Measurements from ENCODE around the gene DGCR8. TPM values are rescaled to one million over a fixed set of nuclear protein-coding genes. Genes with fewer than 3 reads are reported as not detected.

Gene DGCR8
- total RNA-seq, 4 donors from 2014 or later, result 16.9 to 27.6 (median 25.5) TPM

- WGBS, 2 donors (ENCODE audit: low coverage in 1 of 2), result 89% methylated on average over 2 of the region's 2 CpGs; no CpG with 5 or more reads in 1 of the 2 donors
- H3K36me3 ChIP-seq, result peaks cover 0 to 94% of the 10 kb centered on the region in 2 donors
- no peak overlapping the region for H3K4me3 ChIP-seq
- TF ChIP-seq POLR2AphosphoS5 (IDR thresholded peaks at IDR 0.05) (no peak), POLR2A (IDR thresholded peaks at IDR 0.05) (no peak), EP300 (IDR thresholded peaks at IDR 0.05) (no peak)
- TF ChIP-seq, protein P1, sequence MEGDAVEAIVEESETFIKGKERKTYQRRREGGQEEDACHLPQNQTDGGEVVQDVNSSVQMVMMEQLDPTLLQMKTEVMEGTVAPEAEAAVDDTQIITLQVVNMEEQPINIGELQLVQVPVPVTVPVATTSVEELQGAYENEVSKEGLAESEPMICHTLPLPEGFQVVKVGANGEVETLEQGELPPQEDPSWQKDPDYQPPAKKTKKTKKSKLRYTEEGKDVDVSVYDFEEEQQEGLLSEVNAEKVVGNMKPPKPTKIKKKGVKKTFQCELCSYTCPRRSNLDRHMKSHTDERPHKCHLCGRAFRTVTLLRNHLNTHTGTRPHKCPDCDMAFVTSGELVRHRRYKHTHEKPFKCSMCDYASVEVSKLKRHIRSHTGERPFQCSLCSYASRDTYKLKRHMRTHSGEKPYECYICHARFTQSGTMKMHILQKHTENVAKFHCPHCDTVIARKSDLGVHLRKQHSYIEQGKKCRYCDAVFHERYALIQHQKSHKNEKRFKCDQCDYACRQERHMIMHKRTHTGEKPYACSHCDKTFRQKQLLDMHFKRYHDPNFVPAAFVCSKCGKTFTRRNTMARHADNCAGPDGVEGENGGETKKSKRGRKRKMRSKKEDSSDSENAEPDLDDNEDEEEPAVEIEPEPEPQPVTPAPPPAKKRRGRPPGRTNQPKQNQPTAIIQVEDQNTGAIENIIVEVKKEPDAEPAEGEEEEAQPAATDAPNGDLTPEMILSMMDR (IDR thresholded peaks at IDR 0.05), result no peak
- H3K9me3 ChIP-seq, result no peaks in the 10 kb centered on the region
- no peak overlapping the region for H3K27ac ChIP-seq
- H3K27me3 ChIP-seq, result no peaks in the 10 kb centered on the region
- H3K4me1 ChIP-seq, result no peaks in the 10 kb centered on the region
- no peak for ATAC-seq
Observed at GRCh38 chr22:20055144-20055543, 24.9 kb upstream of the DGCR8 start.

GRCh38 chr22:20055654-20056053, 24.4 kb upstream of the DGCR8 start:
- no peak for TF ChIP-seq POLR2A (IDR thresholded peaks at IDR 0.05)
- TF ChIP-seq, protein P1 (IDR thresholded peaks at IDR 0.05), result no peak
- no peak for TF ChIP-seq EP300 (IDR thresholded peaks at IDR 0.05)
- no peak for TF ChIP-seq POLR2AphosphoS5 (IDR thresholded peaks at IDR 0.05)
- no peak for ATAC-seq
- H3K27ac ChIP-seq, result no peak overlapping the region
- H3K4me3 ChIP-seq, result no peak overlapping the region
- H3K4me1 ChIP-seq, result no peaks in the 10 kb centered on the region
- peaks cover 0 to 99% of the 10 kb centered on the region in 2 donors for H3K36me3 ChIP-seq
- 79% methylated on average over 4 of the region's 15 CpGs; no CpG with 5 or more reads in 1 of the 2 donors for WGBS, 2 donors (ENCODE audit: low coverage in 1 of 2)
- no peaks in the 10 kb centered on the region for H3K9me3 ChIP-seq
- no peaks in the 10 kb centered on the region for H3K27me3 ChIP-seq

- TF ChIP-seq EP300 (IDR thresholded peaks at IDR 0.05) (no peak), POLR2AphosphoS5 (IDR thresholded peaks at IDR 0.05) (no peak), POLR2A (IDR thresholded peaks at IDR 0.05) (no peak)
- TF ChIP-seq, protein P1 (IDR thresholded peaks at IDR 0.05), result no peak
- WGBS, 2 donors (ENCODE audit: low coverage in 1 of 2), result 87% methylated on average over 4 of the region's 10 CpGs
- H3K27ac ChIP-seq, result no peak overlapping the region
- ATAC-seq, result no peak
- H3K9me3 ChIP-seq, result no peaks in the 10 kb centered on the region
- H3K4me3 ChIP-seq, result no peak overlapping the region
- no peaks in the 10 kb centered on the region for H3K4me1 ChIP-seq
- H3K36me3 ChIP-seq, result peaks cover 0 to 99% of the 10 kb centered on the region in 2 donors
- no peaks in the 10 kb centered on the region for H3K27me3 ChIP-seq
Observed at GRCh38 chr22:20056161-20056560, 23.9 kb upstream of the DGCR8 start.

- H3K27ac ChIP-seq, result no peak overlapping the region
- H3K36me3 ChIP-seq, result peaks cover 0 to 99% of the 10 kb centered on the region in 2 donors
- no peak for TF ChIP-seq POLR2AphosphoS5 (IDR thresholded peaks at IDR 0.05)
- WGBS, 2 donors (ENCODE audit: low coverage in 1 of 2), result no CpG with 5 or more reads among the region's 16 CpGs
- no peak for ATAC-seq
- no peaks in the 10 kb centered on the region for H3K9me3 ChIP-seq
- H3K4me1 ChIP-seq, result no peaks in the 10 kb centered on the region
- H3K4me3 ChIP-seq, result no peak overlapping the region
- no peaks in the 10 kb centered on the region for H3K27me3 ChIP-seq
Observed at GRCh38 chr22:20056696-20057386, 23.2 kb upstream of the DGCR8 start.

GRCh38 chr22:20057596-20058268, 22.3 kb upstream of the DGCR8 start:
- Histone ChIP-seq H3K27me3 (no peaks in the 10 kb centered on the region), H3K27ac (no peak overlapping the region), H3K4me1 (no peaks in the 10 kb centered on the region), H3K36me3 (peaks cover 0 to 99% of the 10 kb centered on the region in 2 donors), H3K4me3 (no peak overlapping the region), H3K9me3 (no peaks in the 10 kb centered on the region)
- ATAC-seq, result no peak
- no peak for TF ChIP-seq POLR2AphosphoS5 (IDR thresholded peaks at IDR 0.05)
- TF ChIP-seq, protein P1 (IDR thresholded peaks at IDR 0.05), result no peak
- TF ChIP-seq EP300 (IDR thresholded peaks at IDR 0.05), result no peak
- no peak for TF ChIP-seq POLR2A (IDR thresholded peaks at IDR 0.05)
- WGBS, 2 donors (ENCODE audit: low coverage in 1 of 2), result 88 to 99% methylated on average over 5 to 7 of the region's 13 CpGs
